CD4-positive, alpha-beta T cell (primary cell): ENCODE data around the gene KLF4. TPM values are rescaled to one million over a fixed set of nuclear protein-coding genes. Genes with fewer than 3 reads are reported as not detected.

ENCODE experiments used
- ATAC-seq: fragments of 200-7000 bp; cut with Tn5 transposase; one replicate; pipeline ENCODE4 v1.10.0; 2022; ENCODE audit warnings: mild to moderate bottlenecking; ENCODE audit not compliant: poor library complexity
- CTCF ChIA-PET: fragments of 350-600 bp; sonication (Branson Sonifier 250); formaldehyde crosslinking; loops from one replicate; lab custom pipeline; 2021; ENCODE audit warnings: antibody characterized with exemption, inconsistent platforms; lab: Charles Lee
- POLR2A ChIA-PET: fragments of 350-600 bp; sonication (Branson Sonifier 250); formaldehyde crosslinking; loops from one replicate; lab custom pipeline; 2021; ENCODE audit warnings: antibody characterized with exemption, inconsistent platforms; lab: Charles Lee
- DNase-seq, 14 experiments: peaks; one replicate each; pipeline ENCODE4 v3.0.0-alpha.2; 2013 to 2020; ENCODE audit warnings: mixed read lengths in 2 of 14
- H3K27ac ChIP-seq, 2 donors: one replicate each; pipeline versions ENCODE4 v1.5.1 to v1.7.0; 2013; ENCODE audit warnings: low read length in 2 of 2, low read depth in 1 of 2, mild to moderate bottlenecking in 1 of 2
- H3K27me3 ChIP-seq, 2 experiments: 1 replicate in 1 of 2; 2 replicates in 1 of 2; pipeline versions ENCODE4 v1.6.1 to v1.7.0; 2013; ENCODE audit warnings: low read length in 2 of 2, control low read depth in 1 of 2, mild to moderate bottlenecking in 1 of 2, moderate library complexity in 1 of 2; ENCODE audit not compliant: insufficient read depth in 2 of 2, control insufficient read depth in 1 of 2
- H3K36me3 ChIP-seq: one replicate; pipeline ENCODE4 v1.6.1; 2013; ENCODE audit warnings: low read length, control low read depth; ENCODE audit not compliant: insufficient read depth
- H3K4me1 ChIP-seq: one replicate; pipeline ENCODE4 v1.6.1; 2013; ENCODE audit warnings: low read length, control low read depth; ENCODE audit not compliant: insufficient read depth
- H3K4me3 ChIP-seq: one replicate; pipeline ENCODE4 v1.5.1; 2013; ENCODE audit warnings: mild to moderate bottlenecking, low read length, moderate library complexity
- H3K9me3 ChIP-seq, 2 experiments: 1 replicate in 1 of 2; 2 replicates in 1 of 2; pipeline versions ENCODE4 v1.6.1 to v1.7.0; 2013; ENCODE audit warnings: low read length in 2 of 2, mild to moderate bottlenecking in 2 of 2, control low read depth in 1 of 2, moderate library complexity in 1 of 2; ENCODE audit not compliant: control insufficient read depth in 1 of 2, insufficient read depth in 1 of 2
- H3K27ac Mint-ChIP-seq: one replicate; pipeline ENCODE4 v1.8.0; 2020; ENCODE audit warnings: mixed read lengths
- H3K27me3 Mint-ChIP-seq: one replicate; pipeline ENCODE4 v1.8.0; 2021; ENCODE audit warnings: mixed read lengths
- H3K36me3 Mint-ChIP-seq: one replicate; pipeline ENCODE4 v1.8.0; 2021; ENCODE audit warnings: low read depth, mixed read lengths
- H3K4me1 Mint-ChIP-seq: one replicate; pipeline ENCODE4 v1.8.0; 2021; ENCODE audit warnings: low read depth, mixed read lengths
- H3K4me3 Mint-ChIP-seq: one replicate; pipeline ENCODE4 v1.8.0; 2020; ENCODE audit warnings: mild to moderate bottlenecking, mixed read lengths
- H3K9me3 Mint-ChIP-seq: one replicate; pipeline ENCODE4 v1.8.0; 2020; ENCODE audit warnings: mixed read lengths
- CTCF ChIP-seq: fragments of 200-600 bp; IDR thresholded peaks from one replicate; pipeline ENCODE4 v1.8.0; 2022; ENCODE audit warnings: antibody characterized with exemption, mild to moderate bottlenecking
- intact Hi-C, 2 experiments: fragments of 100-400 bp; cut with DNase I in 1 of 2; cut with micrococcal nuclease in 1 of 2; formaldehyde crosslinking; loops; one replicate each; pipeline versions ENCODE4 v1.15.1 to v1.9.0; 2023 to 2025; cut with DNase I, micrococcal nuclease
- total RNA-seq, 174 experiments: library from RNA in 2 of 174; stranded (reverse) in 2 of 174; gene quantifications; one replicate each; pipeline ENCODE4 v1.2.3 and lab custom pipeline; 2021 to 2026

Gene KLF4
- total RNA-seq, 2 experiments from 2014 or later, result 12.9 to 13.2 TPM

- peaks cover 11% of the 10 kb centered on the region for H3K4me1 Mint-ChIP-seq
- H3K9me3 Mint-ChIP-seq, result no peaks in the 10 kb centered on the region
- H3K27me3 Mint-ChIP-seq, result peaks cover 45% of the 10 kb centered on the region
- peaks cover 2% of the 10 kb centered on the region for H3K4me1 ChIP-seq
- no peak for ATAC-seq
- peaks cover 9 to 10% of the 10 kb centered on the region in 2 experiments for H3K27me3 ChIP-seq
- H3K27ac Mint-ChIP-seq, result no peak overlapping the region
- CTCF ChIA-PET, result no interaction called here
- H3K4me3 ChIP-seq, result no peak overlapping the region
- no peaks in the 10 kb centered on the region for H3K9me3 ChIP-seq
- DNase-seq, result no peak
- no peaks in the 10 kb centered on the region for H3K36me3 Mint-ChIP-seq
- H3K27ac ChIP-seq, result no peak overlapping the region
- TF ChIP-seq CTCF, result no peak
- H3K4me3 Mint-ChIP-seq, result no peak overlapping the region
- POLR2A ChIA-PET, result no interaction called here
- intact Hi-C loops, result no loop called here
- H3K36me3 ChIP-seq, result no peaks in the 10 kb centered on the region
These were observed 29.2 kb downstream of the KLF4 start for GRCh38 chr9:107460153-107461023.

GRCh38 chr9:107455425-107456135, 34.0 kb downstream of the KLF4 start:
- POLR2A ChIA-PET, result no interaction called here
- H3K4me3 ChIP-seq, result no peak overlapping the region
- intact Hi-C loops, result no loop called here
- Mint-ChIP-seq H3K4me1 (no peaks in the 10 kb centered on the region), H3K36me3 (no peaks in the 10 kb centered on the region), H3K27ac (no peak overlapping the region), H3K27me3 (peaks cover 30% of the 10 kb centered on the region), H3K4me3 (no peak overlapping the region), H3K9me3 (no peaks in the 10 kb centered on the region)
- no peak overlapping the region for H3K27ac ChIP-seq
- no peaks in the 10 kb centered on the region for H3K36me3 ChIP-seq
- no peaks in the 10 kb centered on the region for H3K27me3 ChIP-seq
- no peak for TF ChIP-seq CTCF
- H3K4me1 ChIP-seq, result no peaks in the 10 kb centered on the region
- ATAC-seq, result no peak
- H3K9me3 ChIP-seq, result peaks cover 0 to 6% of the 10 kb centered on the region in 2 experiments
- CTCF ChIA-PET, result no interaction called here
- DNase-seq, result no peak

GRCh38 chr9:107453479-107453878, 36.1 kb downstream of the KLF4 start:
- Histone ChIP-seq H3K27me3 (no peaks in the 10 kb centered on the region), H3K4me3 (no peak overlapping the region), H3K27ac (no peak overlapping the region), H3K4me1 (no peaks in the 10 kb centered on the region), H3K9me3 (peaks cover 0 to 6% of the 10 kb centered on the region in 2 experiments), H3K36me3 (no peaks in the 10 kb centered on the region)
- Mint-ChIP-seq H3K4me3 (no peak overlapping the region), H3K36me3 (no peaks in the 10 kb centered on the region), H3K27ac (no peak overlapping the region), H3K27me3 (peaks cover 18% of the 10 kb centered on the region), H3K4me1 (no peaks in the 10 kb centered on the region), H3K9me3 (no peaks in the 10 kb centered on the region)
- no peak for TF ChIP-seq CTCF
- intact Hi-C loops, result no loop called here
- ATAC-seq (no peak), DNase-seq (no peak)
- ChIA-PET CTCF (interaction anchor here (0.7 kb wide), 1 partner anchor 9 kb away, joined by 3 read pairs; no protein-coding TSS in a partner anchor), POLR2A (no interaction called here)
